ENCODE data around the gene JAKMIP1. TPM values are rescaled to one million over a fixed set of nuclear protein-coding genes. Genes with fewer than 3 reads are reported as not detected.

Gene JAKMIP1
- polyA plus RNA-seq, 4 donors: 0.09 to 0.14 TPM; not detected in 2

DNA sequence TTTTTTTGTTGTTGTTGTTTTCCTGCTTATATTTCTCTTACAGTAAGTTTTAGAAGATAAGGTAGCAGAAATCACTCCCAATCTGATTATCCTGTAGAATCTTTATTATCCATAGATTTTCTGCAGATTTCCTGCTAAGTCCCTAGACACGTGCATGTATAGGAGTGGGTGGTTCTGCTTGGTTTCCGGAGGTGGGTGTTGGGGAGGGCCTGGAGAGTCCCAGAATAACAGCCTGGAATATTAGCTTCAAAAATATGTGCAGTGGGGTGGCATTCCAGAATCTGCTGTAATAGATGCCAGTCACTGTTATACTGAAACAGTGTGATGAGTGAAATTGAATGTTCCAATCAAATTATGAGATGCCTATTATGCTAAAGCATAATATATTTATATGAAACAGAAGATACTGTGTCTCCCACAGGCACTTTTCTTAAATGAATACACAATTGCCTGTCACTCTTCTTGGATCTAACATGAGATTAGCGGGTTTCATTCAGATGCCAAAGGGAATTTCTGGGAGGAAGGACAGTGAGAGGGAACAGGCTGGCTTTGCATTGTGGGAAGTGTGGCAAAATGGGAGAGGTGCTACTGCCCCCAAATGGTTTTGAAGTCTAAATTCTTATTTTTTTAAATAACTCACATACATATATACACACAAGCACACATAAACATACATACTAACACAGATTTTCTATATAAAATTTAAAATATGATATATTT is 219.8 kb downstream of the JAKMIP1 start:
- DNase-seq (ENCODE audit: low read depth in 4 of 4, low spot score in 3 of 4): no peak

GRCh38 chr4:5979981-5980380 is 220.4 kb downstream of the JAKMIP1 start:
- no peak for DNase-seq (ENCODE audit: low read depth in 4 of 4, low spot score in 3 of 4)

GRCh38 chr4:5976921-5977320 is 223.4 kb downstream of the JAKMIP1 start:
- no peak for DNase-seq (ENCODE audit: low read depth in 4 of 4, low spot score in 3 of 4)

- no peak for DNase-seq (ENCODE audit: low read depth in 4 of 4, low spot score in 3 of 4)
Measured at GRCh38 chr4:5976431-5976830, 223.9 kb downstream of the JAKMIP1 start.

Other genes with a start within 250 kb of the JAKMIP1 start
- under 1 TPM in 3 of 4 donors, not detected in 1; 0.01 to 0.03 (median 0.01) TPM for gene C4orf50, start 182.1 kb downstream of the JAKMIP1 start, polyA plus RNA-seq (ENCODE audit: insufficient read length in 4 of 4)
- gene WFS1, start 69.3 kb upstream of the JAKMIP1 start, polyA plus RNA-seq (ENCODE audit: insufficient read length in 4 of 4): 10 to 100 TPM; 22.9 to 29.4 (median 27.2) TPM